GM18498 (cell line): Measurements from ENCODE around the gene INA.

Source experiments
- ATAC-seq: cut with Tn5 transposase; IDR thresholded peaks from one replicate; pipeline ENCODE4 v1.9.1; 2021; ENCODE audit warnings: mild to moderate bottlenecking, moderate library complexity; ENCODE audit not compliant: unreplicated experiment

INA gene

DNA sequence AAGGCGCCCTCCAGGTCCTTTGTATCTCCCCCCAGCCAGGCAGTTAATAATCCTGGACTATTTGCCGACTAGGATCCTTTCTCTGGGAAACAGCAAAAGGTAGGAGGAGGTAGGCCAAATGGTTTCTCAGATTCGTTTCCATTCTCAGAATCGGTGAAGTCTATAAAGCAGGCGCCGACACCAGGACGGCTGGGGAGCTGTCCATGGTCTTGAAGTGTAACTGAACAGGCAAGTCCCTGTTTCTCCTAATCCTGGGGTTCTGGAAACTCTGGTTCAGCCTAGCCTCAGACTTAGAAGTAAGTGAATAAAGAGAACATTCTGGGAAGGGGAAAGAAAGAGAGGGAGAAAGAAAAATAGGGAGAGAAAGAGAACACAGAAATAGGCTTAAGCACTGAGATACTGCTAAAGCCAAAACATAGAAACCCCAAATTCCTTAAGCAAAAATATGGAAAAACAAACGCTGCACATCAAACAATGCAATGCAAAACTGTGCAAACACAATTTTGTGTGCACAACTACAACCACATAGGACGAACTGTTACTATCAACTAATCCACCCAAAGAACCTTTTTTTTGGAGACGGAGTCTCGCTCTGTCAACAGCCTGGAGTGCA, 11.1 kb upstream of the INA start:
- no peak for ATAC-seq

DNA sequence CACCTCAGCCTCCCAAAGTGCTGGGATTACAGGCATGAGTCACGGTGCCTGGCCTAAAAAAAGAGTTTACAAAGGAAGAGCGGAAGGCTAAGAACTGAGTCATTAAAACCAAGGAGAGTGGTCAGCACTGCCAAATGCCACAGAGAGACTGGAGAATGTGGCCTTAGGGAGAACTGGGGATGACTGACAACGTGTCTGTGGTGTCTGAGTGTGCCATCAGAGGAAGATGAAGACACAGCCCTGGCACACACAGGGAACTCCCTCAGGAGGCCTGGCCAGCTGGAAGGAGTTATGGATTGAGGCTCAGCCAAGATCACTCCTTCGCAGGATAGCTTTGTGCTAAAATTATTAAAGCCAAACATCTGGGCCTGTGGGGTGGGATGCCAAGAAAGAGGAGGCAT, 3.9 kb upstream of the INA start:
- ATAC-seq = no peak

DNA sequence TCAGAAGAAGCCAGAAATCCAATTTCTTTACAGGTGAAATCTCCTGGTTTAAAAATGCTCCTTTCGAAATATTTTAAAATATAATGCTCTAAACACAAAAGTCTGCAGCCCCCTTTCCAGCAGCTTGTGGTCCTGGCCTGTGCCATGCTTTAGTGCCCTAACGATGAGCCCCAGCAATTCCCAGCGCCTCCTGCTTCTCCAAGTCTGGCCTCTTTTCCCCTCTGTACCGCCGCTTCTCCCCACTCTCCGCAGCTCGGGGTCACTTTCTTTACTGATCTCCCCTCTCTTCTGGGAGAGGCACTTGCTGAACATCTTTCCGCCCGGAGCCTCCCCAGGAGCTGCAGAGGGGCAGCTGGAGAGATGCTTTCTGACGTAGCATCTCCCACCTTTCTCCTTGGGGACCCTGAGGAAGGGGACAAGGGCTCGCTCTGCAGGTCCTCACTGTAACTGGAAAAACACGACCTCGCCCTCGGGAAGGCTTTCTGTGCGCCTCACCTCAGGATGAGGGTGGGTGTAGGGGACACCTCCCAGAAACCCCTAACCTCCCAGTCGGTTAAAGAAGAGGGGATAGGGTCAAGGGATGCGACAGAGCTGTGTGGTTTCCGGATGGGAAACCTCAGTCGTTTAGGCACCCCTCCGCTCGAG, 565 bp upstream of the INA start:
- no peak for ATAC-seq

DNA sequence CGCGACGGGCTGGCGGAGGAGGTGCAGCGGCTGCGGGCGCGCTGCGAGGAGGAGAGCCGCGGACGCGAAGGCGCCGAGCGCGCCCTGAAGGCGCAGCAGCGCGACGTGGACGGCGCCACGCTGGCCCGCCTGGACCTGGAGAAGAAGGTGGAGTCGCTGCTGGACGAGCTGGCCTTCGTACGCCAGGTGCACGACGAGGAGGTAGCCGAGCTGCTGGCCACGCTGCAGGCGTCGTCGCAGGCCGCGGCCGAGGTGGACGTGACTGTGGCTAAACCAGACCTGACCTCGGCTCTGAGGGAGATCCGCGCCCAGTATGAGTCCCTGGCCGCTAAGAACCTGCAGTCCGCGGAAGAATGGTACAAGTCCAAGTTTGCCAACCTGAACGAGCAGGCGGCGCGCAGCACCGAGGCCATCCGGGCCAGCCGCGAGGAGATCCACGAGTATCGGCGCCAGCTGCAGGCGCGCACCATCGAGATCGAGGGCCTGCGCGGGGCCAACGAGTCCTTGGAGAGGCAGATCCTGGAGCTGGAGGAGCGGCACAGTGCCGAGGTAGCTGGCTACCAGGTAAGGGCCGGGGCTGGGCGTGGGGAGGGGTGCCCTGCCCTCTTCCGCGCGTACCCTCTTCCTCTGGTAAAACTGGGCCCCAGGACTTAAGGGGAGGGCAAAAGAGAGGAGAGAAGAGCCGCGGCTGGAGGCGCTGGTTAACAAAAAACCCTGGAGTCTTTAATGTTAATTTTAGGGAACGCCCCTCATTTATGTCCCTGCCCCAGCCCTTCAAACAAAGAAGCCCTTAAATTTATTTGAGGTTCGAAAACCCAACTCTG, 987 bp downstream of the INA start:
- ATAC-seq = no peak

DNA sequence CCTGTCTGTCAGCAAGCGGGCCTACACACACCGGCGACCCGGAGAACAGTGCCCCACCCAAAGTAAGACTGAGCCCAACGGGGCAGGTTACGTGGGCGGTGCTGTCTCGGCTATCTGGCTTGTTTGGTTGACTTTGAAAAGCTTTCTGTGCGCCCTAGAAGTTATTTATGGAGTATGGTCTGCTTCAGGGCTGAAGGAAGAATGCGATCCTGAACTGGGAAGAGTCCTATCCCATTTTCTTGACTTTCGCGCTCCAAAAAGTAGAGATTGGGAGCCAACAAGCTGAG, 1.5 kb downstream of the INA start:
- ATAC-seq = no peak

DNA sequence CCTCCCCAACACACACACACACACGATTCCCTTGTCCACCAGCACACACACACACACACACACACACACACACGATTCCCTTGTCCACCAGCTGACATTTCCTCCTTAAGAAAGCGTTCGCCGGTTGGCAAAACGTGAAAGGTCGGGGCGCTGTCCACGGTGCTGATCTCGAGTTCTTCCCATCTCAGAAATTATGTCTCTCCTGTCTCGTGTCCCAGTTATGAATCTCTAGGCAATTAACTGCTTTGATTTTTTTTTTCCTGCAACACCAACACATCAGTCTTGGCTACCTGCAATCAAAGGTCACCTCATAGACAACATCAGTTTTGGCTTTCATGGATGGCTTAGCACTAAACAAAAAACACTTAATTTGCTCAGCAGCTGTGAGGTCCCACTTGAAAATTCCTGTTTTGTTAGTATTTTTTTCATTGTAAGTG, 1.9 kb downstream of the INA start:
- no peak for ATAC-seq

DNA sequence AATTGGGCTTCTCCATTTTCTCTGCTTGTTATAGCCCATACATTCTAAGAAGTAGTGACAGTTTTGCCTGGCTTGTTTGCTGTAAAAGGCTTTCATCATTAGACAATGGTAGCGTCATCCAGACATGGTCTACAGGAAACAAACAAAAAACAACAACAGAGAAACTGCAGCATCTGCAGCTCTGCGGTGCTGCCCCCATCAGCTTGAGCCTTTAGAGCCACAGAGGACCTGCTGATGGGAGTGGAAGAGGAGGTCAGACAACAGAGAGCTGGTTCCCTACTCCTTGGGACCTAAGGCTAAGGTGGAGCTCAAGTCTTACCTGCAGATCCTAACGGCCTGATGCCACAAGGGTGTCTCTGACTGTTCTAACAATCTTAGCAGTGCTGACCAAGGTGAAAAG, 3.1 kb downstream of the INA start:
- ATAC-seq = no peak

DNA sequence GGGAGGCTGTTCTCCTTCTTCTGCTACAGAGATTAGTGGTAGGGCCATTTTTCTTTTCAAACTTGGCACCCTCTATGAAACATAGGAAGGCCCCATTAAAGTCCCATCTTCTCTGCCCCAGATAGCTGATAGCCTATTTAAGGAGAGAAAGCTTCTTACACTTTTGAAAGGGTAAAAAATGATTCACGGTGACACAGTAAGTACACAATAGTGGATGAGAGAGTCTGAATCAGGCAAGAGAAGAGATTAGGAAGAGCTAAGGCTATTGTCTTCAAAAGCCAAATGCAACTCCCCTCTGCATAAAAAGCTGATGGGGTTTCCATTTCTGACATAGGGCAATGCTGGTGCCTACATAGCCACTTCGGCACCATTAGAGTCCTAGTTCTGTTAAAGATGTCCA, 3.6 kb downstream of the INA start:
- ATAC-seq = no peak

DNA sequence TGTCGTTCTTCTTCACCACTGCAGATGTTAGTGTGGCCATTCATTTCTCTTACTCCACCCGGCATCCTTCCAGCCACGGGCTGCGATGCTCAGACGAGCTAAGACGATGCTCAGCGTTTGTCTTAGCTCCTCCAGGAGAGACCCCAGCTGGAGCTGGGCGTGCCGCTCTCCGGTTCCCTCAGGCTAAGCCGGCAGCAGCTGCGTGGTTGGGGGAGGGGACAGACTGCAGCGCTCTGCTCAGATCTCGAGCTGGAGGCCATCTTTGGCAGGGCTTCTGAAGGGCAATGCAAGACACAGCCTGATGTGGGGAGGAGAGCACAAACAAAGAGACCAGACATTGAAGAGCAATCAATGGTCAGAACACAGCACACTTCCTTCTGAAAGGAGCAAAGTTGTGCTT, 4.8 kb downstream of the INA start:
- no peak for ATAC-seq

DNA sequence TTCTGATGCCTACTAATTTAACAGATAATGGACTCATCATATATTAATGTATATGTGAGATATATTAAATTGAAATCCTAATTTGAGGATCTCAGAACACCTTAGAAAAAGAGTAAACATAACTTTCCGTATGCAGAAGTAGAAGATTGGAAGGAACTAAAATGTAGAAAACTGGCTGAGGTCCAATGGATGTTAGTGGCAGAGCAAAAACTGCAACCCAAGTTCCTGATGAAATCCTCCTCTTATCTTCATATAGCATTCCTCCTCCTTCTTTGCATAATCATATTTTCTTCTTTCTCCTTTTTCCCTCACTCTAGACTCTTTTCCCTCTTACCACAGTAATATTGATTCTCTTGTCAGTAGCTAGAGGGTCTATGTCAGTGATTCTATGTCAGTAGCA, 6.0 kb downstream of the INA start:
- no peak for ATAC-seq

DNA sequence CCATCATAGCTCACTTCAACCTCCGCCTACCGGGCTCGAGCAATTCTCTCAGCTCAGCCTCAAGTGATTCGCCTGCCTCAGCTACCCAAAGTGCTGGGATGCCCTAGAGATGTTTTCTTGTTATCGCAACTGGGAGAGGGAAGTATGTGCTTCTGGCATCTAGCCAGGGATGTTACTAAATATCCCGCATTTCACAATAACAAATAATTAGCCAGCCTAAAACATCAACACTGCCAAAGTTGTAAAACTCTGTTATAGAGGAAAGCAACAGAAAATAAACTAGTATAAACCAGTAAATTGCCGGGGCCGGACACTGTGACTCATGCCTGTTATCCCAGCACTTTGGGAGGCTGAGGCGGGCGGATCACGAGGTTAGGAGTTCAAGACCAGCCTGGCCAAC, 7.2 kb downstream of the INA start:
- no peak for ATAC-seq

DNA sequence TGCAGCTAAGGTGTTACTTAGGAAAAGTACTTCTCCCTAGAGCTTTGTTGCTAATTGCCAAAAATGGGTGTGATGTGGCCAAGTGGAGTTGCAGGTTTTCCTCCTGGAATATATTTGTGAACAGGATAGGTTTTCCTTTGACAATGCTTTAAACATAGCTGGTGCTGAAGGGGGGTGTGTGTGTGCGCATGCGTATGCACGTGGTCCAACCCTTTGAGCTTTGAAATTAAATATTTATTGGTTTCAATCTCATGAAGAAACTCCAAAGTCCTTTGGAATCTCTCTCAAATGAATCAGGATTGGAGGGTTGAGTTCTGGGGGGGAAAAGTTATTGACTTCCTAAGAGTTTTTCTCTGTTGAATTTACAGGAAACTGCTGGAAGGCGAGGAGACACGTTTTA, 11.1 kb downstream of the INA start:
- ATAC-seq = no peak

DNA sequence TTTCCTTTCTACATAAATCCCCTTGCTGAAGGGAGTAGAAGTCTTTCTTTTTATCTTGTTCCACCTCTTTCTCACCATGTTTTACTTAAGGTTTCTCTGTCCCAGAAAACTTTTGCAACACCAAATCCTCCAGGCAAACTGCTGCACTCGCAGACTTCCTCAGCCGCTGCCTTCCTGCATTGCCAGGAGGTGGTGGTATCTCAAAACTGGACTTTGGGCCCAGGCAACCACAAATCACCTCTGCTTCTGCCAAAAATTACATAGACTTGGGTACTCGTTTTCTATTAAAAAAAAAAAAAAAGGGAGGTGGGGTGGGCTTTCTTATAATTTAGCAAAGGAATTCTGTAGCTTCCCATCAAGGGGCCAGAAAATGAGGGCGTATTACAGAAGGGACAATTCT, 14.7 kb downstream of the INA start:
- ATAC-seq = no peak

DNA sequence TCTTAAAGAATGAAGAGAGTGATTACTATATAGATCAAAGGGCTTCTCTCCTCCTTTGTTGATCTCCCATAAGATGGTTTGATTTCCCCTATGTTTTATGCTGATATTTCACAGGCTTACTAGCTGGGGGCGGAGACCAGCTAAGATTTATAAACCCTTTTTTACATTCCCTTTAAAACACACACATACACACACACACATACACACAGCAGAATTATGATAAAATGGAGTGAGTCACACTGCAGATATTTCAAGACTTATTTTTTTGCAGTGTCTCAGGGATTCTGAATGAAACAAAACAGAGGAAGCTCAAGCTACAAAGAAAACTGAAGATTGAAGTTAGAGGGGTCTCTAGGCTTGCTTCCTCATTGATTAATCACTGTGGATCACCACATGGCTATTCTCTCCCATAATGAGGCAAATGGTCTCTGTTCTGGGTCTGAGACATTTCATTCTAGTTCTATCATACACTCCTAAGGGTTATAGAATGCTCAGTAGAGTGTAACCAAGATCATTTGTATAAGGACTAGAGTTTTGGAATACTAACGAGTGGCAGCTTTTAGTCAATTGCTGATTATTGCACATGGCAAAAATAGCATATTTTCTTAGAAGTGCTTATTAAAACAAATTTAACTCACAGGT, 18.6 kb downstream of the INA start:
- no peak for ATAC-seq

DNA sequence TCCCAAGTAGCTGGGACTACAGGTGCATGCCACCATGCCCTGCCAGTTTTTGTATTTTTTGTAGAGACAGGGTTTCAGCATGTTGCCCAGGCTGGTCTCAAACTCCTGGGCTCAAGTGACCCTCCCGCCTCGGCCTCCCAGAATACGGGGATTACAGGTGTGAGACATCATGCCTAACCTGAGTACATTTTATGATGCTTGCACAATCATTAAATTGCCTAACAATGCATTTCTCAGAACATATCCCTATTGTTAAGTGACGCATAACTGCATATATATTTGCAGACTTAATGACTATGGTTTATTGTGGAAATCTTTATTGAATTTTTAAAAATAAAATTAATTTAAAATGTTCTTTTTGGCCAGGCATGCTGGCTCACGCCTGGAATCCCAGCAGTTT, 30.7 kb downstream of the INA start:
- no peak for ATAC-seq

DNA sequence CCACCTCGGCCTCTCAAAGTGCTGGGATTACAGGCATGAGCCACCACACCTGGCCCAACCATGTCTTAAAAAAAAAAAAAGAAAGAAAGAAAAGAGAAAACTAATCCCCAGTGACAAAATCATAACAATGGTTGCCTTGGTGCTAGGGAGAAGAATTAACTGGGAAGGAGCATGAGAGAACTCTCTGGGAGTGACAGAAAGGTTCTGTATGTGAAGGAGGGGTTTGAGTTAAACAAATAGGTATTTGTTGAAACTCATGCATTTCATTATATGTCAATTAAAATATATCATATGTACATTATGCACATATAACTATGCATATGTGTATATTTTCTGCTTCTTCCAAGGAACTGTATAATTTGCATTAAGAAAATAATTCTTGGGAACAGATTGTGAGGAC, 33.3 kb downstream of the INA start:
- no peak for ATAC-seq

DNA sequence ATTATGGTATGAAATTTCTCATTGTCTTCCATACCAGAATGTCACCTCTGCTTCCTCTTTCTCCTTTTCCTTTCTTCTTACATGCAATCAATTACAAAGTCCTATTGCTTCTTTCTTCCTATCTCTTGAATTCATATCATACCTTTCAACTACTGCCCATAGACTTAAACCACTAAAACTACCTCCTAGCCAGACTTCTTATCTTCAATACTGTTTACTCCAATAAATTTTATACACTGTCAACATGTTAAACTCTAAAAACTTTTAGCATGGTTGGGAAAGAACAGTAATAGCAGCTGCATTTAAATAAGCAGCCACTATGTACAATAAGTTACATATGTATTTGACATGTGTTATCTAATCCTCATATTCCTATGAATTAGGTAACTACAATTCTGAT, 39.1 kb downstream of the INA start:
- no peak for ATAC-seq

DNA sequence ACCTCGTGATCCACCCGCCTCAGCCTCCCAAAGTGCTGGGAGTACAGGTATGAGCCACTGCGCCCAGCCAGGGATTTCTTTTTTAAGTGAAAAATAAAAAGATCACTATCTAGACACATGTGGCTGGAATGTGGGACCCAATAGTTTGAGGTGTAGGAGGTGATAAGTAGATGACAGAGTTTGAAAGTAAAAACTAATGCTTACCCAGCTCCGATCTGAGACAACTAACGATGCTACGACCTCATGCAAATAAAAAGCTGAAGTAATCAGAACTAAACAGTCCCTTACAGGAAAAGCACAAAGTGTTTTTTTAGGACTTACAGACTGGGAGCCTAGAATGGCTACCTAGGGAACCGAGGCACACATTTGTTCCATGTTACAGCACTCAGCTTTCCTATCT, 51.0 kb downstream of the INA start:
- ATAC-seq = no peak

DNA sequence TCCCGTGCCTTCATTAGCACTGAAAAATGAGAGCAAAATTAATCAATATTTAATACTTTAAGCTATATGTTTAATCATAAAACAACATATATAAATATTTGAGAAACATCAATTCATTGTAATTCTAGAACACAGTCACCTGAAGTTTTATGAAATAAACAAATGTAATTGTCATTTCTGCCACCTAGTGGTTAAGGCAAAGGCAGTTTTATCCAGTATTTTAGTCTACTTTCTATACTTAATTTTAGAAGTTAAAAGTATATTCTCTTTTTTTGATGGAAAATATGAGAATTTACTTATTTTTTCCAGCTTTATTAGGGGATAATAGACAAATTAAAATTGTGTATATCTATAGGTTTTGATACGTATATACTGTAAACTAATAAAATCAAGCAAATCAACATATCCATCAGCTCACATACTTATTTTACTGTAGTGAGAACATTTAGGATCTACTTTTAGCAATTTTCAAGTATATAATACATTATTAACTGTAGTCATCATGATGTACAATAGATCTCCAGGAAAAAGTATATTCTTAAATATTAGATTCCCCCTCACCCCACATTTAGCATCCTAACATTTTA, 57.1 kb downstream of the INA start:
- no peak for ATAC-seq

DNA sequence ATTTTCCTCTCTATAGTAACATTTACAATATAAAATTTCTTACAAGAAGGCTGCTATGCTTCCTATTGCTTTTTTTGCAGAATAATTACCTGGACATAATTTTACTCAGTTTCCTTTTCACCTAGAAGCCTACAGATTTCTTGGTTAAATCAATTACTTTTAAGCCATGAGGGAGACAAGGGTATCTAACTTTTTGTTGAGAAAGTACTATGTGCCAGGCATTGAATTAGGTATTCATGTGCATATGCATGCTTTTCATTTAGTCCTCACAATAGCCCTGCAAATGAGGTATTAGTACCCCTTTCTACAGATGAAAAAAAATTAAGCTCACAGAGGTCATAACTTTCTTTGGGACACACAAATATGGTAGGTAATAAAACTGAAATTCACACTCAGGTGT, 57.6 kb downstream of the INA start:
- no peak for ATAC-seq

DNA sequence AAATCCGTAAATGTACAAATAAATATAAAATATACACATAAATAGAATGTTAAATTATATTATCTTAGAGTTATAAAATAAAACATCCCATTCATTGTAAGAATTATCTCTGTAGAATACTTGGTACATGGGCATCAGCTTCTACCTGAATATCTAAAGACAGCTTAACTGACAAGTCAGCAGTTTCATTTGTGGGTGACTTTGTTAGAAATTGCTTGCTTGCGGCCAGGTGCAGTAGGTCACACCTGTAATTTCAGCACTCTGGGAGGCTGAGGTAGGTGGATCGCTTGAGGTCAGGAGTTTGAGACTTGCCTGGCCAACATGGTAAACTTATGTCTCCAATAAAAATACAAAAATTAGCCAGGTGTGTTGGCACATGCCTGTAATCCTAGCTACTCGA, 59.4 kb downstream of the INA start:
- no peak for ATAC-seq
